Lung microvascular endothelial cell (primary cell): ENCODE data around the gene MTM1. TPM values are rescaled to one million over a fixed set of nuclear protein-coding genes. Genes with fewer than 3 reads are reported as not detected.

Experiments used
- DNase-seq, 2 donors: peaks; one replicate each; pipeline versions ENCODE4 v3.0.0 to v3.0.0-alpha.2; 2010; ENCODE audit warnings: low read depth in 2 of 2
- total RNA-seq: library from RNA; depleted of rRNA; stranded (reverse); fragments of >200 nt; gene quantifications from 2 replicates; pipeline ENCODE4 v1.2.1, GENCODE V29; 2014

MTM1 gene
- total RNA-seq, 1 donor from 2014 or later = 26.0 TPM

DNA sequence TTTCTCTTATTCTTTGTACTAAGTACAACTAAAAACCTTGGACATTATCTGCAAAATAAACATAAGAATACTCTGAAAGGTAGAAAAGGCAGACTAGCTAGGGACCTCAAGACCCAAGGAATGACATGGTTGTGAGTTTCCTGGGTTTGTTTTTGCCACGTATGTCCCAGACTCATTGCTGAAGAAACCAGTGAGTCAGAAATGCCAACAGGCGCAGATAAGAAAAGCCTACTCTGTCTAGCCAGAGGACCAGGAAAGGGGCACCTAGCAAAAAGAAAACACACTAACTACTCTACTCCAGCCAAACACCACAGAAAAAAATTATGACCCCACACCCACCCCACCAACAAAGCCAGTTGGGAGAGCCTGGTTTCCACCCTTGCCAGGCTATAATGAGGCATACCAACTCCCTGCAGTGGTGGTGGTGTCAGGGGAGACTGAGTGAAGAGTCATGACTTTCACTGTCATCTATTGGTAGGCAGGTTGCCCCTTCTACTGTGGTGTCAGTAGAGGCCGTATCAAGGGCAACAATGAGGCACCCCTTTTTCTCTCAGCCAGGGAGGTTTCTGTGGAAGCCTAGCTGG lies 135.7 kb downstream of the MTM1 start:
- DNase-seq = peak in 1 of 2 donors; percentile 67

DNA sequence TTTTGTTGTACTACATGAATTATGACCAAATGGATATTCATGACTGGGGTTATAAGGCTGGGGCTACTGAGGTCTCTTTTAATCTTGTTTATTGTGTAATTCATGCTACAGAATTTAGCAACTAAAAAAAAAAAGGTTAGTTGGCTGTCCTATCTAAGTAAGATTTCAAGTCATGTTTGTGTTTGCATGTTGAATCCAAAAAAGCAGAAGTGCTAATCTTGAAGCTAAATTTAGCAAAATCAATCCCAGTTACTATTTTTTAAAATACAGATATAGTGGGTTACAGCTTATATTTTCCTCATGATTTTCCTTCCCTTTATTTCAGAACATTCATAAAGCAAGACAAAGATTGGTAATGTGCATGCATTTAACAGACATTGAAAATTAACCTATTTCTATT lies 144.2 kb downstream of the MTM1 start:
- DNase-seq = no peak

DNA sequence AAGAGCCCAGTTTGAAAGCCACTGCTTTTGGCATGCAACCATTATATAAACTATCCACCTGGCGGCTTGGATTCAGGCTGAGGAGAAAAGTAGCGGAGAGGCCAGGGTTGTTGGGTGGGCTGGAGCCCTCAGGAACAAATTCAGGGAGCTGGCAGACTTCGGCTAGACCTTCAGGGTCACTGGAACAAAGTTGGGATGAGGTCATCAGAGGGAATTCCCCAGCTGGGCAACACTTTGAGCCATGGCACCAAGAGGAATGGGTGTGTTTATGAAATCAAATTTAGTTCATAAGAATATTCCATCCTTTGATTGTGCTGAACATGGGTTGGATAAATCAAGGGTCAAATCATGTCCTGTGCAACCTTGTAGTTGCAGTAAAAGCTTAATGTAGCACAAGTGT lies 146.8 kb downstream of the MTM1 start:
- DNase-seq = peak in 1 of 2 donors; percentile 23

DNA sequence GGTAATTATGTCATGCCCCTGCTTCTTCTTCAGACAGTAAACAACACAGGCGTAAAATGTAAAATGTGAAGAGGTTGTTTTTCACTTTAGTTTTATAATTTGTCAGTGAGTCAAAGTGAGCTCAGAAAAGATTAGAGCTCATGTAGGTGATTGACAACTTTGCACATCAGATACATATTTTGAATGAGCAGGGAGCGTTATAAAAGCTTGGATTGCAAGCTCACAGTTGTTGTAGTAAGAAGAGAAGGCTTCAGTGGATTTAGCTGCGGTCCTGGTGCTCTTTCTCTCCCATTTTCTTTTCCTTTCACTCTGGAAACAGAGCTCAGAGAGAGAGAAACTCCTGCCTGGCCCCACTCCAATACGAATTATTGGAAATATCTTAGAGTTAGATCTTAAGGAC lies 151.2 kb downstream of the MTM1 start:
- DNase-seq = no peak

Other genes starting within 250 kb of the MTM1 start
- gene MAMLD1, start 205.3 kb upstream of the MTM1 start, total RNA-seq = 0.22 and 0.79 TPM in 2 replicates
- 8.1 and 9.3 TPM in 2 replicates for gene MTMR1, start 124.8 kb downstream of the MTM1 start, total RNA-seq